ENCODE measurements around the gene HYPK. TPM values are rescaled to one million over a fixed set of nuclear protein-coding genes. Genes with fewer than 3 reads are reported as not detected.

Gene HYPK
- total and polyA plus RNA-seq, 2 of the 8 experiments (the other 6 are each of a cell fraction or from before 2014, with no cell fraction given), result 5.4 to 17.6 TPM

DNA sequence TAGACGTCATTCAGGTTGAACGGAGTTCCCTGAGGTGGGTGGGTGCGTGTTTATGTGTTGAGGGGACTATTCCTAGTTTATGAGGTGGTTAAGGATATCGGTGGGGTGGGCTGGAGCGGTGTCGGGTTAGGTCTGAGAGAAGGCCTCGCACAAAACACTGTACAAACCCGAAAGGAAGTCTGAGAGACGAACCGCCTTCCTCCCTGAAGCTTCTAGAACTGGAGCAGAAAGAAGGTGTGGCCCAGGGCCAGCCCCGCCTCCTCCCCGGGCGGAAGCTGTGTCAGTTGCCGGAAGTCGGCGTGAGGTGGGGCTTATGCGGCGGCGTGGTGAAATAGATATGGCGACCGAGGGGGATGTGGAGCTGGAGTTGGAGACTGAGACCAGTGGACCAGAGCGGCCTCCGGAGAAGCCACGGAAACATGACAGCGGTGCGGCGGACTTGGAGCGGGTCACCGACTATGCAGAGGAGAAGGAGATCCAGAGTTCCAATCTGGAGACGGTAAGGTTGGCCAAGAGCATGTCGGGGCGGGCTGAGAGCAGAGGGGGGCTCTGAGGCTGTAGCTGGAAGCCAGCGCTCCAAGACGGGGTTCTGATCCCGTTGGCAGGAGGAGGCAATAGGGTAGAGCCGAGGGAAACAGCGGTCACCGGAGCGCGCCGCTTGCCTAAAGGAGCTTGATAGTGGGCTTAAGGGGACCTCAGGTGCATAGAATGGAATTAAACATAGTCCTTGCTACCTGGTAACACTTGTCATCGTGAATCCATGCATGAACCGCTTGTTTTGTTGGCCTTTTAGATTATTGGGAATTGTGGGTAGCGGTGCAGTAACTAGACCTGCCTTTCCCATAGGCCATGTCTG is at the start of gene HYPK (continued):
- no peak for TF ChIP-seq CTBP2 (IDR thresholded peaks at IDR 0.05; ENCODE audit: borderline replicate concordance, insufficient read depth, insufficient read length, low read length)
- peak; percentile 94 for TF ChIP-seq POLR2AphosphoS5 (IDR thresholded peaks at IDR 0.05; ENCODE audit: low read depth, low read length)
- peak; percentile 89 for TF ChIP-seq YY1 (IDR thresholded peaks at IDR 0.05; ENCODE audit: low read depth, low read length)
- TF ChIP-seq NANOG (IDR thresholded peaks at IDR 0.05; ENCODE audit: insufficient read depth, low read depth, low read length, poor library complexity, severe bottlenecking), result no peak
- TF ChIP-seq PHF8 (conservative IDR thresholded peaks at IDR 0.05; ENCODE audit: low read depth, low read length), result peak; percentile 75
- TF ChIP-seq CBX5 (IDR thresholded peaks at IDR 0.05; ENCODE audit: low read depth, low read length), result no peak
- no peak for TF ChIP-seq SP2 (IDR thresholded peaks at IDR 0.05; ENCODE audit: low read length)
- TF ChIP-seq EZH2 (IDR thresholded peaks at IDR 0.05; ENCODE audit: low read depth, low read length, severe bottlenecking), result no peak
- TF ChIP-seq RXRA (IDR thresholded peaks at IDR 0.05; ENCODE audit: insufficient read depth, low read depth, low read length), result no peak
- no peak for TF ChIP-seq BRCA1 (IDR thresholded peaks at IDR 0.05; ENCODE audit: low read depth, low read length)
